Measurements from ENCODE around the gene GPR17.

Gene GPR17

GRCh38 chr2:127615511-127616166 is 30.3 kb upstream of the GPR17 start:
- no peak for DNase-seq

GRCh38 chr2:127618551-127619202 is 27.3 kb upstream of the GPR17 start:
- DNase-seq = no peak

- DNase-seq = no peak
Measured at GRCh38 chr2:127619203-127619590, 26.8 kb upstream of the GPR17 start.

- no peak for DNase-seq
Measured at GRCh38 chr2:127619877-127620705, 25.9 kb upstream of the GPR17 start.

- no peak for DNase-seq
Measured at GRCh38 chr2:127620866-127621265, 25.1 kb upstream of the GPR17 start.

GRCh38 chr2:127621981-127622431 is 23.9 kb upstream of the GPR17 start:
- no peak for DNase-seq

- no peak for DNase-seq
Measured at GRCh38 chr2:127622561-127623387, 23.2 kb upstream of the GPR17 start.

- DNase-seq = no peak
Measured at GRCh38 chr2:127623388-127624319, 22.3 kb upstream of the GPR17 start.

- no peak for DNase-seq
Measured at GRCh38 chr2:127624320-127624755, 21.6 kb upstream of the GPR17 start.

- no peak for DNase-seq
Measured at GRCh38 chr2:127624756-127625571, 21.0 kb upstream of the GPR17 start.

GRCh38 chr2:127625572-127625951 is 20.4 kb upstream of the GPR17 start:
- no peak for DNase-seq

- DNase-seq = no peak
Measured at GRCh38 chr2:127626175-127626574, 19.8 kb upstream of the GPR17 start.

- DNase-seq = no peak
Measured at GRCh38 chr2:127626917-127627739, 18.8 kb upstream of the GPR17 start.

GRCh38 chr2:127627740-127628571 is 18.0 kb upstream of the GPR17 start:
- no peak for DNase-seq

- no peak for DNase-seq
Measured at GRCh38 chr2:127628767-127629614, 17.0 kb upstream of the GPR17 start.

GRCh38 chr2:127629637-127630036 is 16.3 kb upstream of the GPR17 start:
- no peak for DNase-seq

GRCh38 chr2:127630096-127630863 is 15.7 kb upstream of the GPR17 start:
- no peak for DNase-seq
